ENCODE measurements around the gene HRH3. TPM values are rescaled to one million over a fixed set of nuclear protein-coding genes. Genes with fewer than 3 reads are reported as not detected.

Gene HRH3
- polyA plus RNA-seq, 1 donor from 2014 or later = 2.8 TPM

DNA sequence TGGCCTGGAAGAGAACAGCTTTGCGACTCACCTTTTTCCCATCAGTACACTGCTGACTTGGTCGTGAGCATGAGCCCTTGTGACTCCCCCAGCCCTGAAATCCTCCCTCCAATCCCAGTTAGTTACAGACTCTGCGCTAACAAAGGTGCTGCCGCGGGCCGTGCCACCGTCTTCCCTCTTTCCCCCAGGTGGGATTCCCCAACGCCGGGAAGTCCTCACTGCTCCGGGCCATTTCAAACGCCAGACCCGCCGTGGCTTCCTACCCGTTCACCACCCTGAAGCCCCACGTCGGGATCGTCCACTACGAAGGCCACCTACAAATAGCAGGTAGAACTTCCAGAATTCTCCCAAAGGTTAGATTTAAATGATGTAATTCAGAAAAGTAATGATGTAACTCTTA, 21.1 kb downstream of the HRH3 start:
- Histone ChIP-seq H3K36me3 (ENCODE audit: insufficient read depth, low read length) (no peaks in the 10 kb centered on the region), H3K4me3 (ENCODE audit: low read length) (no peak overlapping the region), H3K27ac (ENCODE audit: low read length) (no peak overlapping the region), H3K9ac (ENCODE audit: low read length) (no peak overlapping the region), H3K9me2 (ENCODE audit: insufficient read depth, low read length) (no peaks in the 10 kb centered on the region), H3K9me3 (ENCODE audit: low read length) (no peaks in the 10 kb centered on the region), H3K4me2 (ENCODE audit: low read length) (no peak overlapping the region), H3K27me3 (ENCODE audit: insufficient read depth, low read depth, low read length) (no peaks in the 10 kb centered on the region), H2AFZ (ENCODE audit: low read depth, low read length) (no peak overlapping the region), H3K79me2 (replicated peaks; ENCODE audit: insufficient read depth, low read length) (no peaks in the 10 kb centered on the region), H4K20me1 (ENCODE audit: insufficient read depth) (no peaks in the 10 kb centered on the region), H3F3A (ENCODE audit: insufficient read depth, low read length, poor library complexity, severe bottlenecking) (no peaks in the 10 kb centered on the region)
- TF ChIP-seq TAF1 (IDR thresholded peaks at IDR 0.05; ENCODE audit: low read depth) (no peak), EZH2 (IDR thresholded peaks at IDR 0.05; ENCODE audit: borderline replicate concordance, insufficient read depth, low read length, poor library complexity, severe bottlenecking) (no peak), POLR2AphosphoS5 (IDR thresholded peaks at IDR 0.05) (no peak), EP300 (conservative IDR thresholded peaks at IDR 0.05; ENCODE audit: poor library complexity, severe bottlenecking) (no peak), SMC3 (conservative IDR thresholded peaks at IDR 0.05; ENCODE audit: poor library complexity) (no peak), RAD21 (conservative IDR thresholded peaks at IDR 0.05) (no peak), MXI1 (conservative IDR thresholded peaks at IDR 0.05; ENCODE audit: poor library complexity, severe bottlenecking) (no peak)
- TF ChIP-seq, protein P1, sequence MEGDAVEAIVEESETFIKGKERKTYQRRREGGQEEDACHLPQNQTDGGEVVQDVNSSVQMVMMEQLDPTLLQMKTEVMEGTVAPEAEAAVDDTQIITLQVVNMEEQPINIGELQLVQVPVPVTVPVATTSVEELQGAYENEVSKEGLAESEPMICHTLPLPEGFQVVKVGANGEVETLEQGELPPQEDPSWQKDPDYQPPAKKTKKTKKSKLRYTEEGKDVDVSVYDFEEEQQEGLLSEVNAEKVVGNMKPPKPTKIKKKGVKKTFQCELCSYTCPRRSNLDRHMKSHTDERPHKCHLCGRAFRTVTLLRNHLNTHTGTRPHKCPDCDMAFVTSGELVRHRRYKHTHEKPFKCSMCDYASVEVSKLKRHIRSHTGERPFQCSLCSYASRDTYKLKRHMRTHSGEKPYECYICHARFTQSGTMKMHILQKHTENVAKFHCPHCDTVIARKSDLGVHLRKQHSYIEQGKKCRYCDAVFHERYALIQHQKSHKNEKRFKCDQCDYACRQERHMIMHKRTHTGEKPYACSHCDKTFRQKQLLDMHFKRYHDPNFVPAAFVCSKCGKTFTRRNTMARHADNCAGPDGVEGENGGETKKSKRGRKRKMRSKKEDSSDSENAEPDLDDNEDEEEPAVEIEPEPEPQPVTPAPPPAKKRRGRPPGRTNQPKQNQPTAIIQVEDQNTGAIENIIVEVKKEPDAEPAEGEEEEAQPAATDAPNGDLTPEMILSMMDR (IDR thresholded peaks at IDR 0.05; ENCODE audit: poor library complexity, severe bottlenecking) = no peak
- TF ChIP-seq, protein P2, sequence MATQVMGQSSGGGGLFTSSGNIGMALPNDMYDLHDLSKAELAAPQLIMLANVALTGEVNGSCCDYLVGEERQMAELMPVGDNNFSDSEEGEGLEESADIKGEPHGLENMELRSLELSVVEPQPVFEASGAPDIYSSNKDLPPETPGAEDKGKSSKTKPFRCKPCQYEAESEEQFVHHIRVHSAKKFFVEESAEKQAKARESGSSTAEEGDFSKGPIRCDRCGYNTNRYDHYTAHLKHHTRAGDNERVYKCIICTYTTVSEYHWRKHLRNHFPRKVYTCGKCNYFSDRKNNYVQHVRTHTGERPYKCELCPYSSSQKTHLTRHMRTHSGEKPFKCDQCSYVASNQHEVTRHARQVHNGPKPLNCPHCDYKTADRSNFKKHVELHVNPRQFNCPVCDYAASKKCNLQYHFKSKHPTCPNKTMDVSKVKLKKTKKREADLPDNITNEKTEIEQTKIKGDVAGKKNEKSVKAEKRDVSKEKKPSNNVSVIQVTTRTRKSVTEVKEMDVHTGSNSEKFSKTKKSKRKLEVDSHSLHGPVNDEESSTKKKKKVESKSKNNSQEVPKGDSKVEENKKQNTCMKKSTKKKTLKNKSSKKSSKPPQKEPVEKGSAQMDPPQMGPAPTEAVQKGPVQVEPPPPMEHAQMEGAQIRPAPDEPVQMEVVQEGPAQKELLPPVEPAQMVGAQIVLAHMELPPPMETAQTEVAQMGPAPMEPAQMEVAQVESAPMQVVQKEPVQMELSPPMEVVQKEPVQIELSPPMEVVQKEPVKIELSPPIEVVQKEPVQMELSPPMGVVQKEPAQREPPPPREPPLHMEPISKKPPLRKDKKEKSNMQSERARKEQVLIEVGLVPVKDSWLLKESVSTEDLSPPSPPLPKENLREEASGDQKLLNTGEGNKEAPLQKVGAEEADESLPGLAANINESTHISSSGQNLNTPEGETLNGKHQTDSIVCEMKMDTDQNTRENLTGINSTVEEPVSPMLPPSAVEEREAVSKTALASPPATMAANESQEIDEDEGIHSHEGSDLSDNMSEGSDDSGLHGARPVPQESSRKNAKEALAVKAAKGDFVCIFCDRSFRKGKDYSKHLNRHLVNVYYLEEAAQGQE (IDR thresholded peaks at IDR 0.05; ENCODE audit: borderline replicate concordance) = no peak

DNA sequence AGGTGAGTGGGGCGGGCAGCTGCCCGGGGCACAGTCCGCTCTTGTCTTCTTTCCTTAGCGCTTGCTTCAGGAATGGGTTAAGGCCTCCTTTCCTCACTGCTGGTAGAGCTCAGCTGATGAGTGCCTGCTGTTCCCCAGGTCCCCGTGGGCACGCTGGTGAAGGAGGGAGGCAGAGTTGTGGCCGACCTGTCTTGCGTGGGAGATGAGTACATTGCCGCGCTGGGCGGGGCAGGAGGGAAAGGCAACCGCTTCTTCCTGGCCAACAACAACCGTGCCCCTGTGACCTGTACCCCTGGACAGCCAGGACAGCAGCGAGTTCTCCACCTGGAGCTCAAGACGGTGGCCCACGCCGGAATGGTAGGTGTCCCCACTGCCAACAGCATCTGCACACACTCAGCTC, 21.6 kb downstream of the HRH3 start:
- no peaks in the 10 kb centered on the region for H3K9me3 ChIP-seq (ENCODE audit: low read length)
- H3K79me2 ChIP-seq (replicated peaks; ENCODE audit: insufficient read depth, low read length) = no peaks in the 10 kb centered on the region
- no peak overlapping the region for H2AFZ ChIP-seq (ENCODE audit: low read depth, low read length)
- no peaks in the 10 kb centered on the region for H3K36me3 ChIP-seq (ENCODE audit: insufficient read depth, low read length)
- H3K27ac ChIP-seq (ENCODE audit: low read length) = no peak overlapping the region
- no peaks in the 10 kb centered on the region for H3K9me2 ChIP-seq (ENCODE audit: insufficient read depth, low read length)
- no peak overlapping the region for H3K4me2 ChIP-seq (ENCODE audit: low read length)
- H3F3A ChIP-seq (ENCODE audit: insufficient read depth, low read length, poor library complexity, severe bottlenecking) = no peaks in the 10 kb centered on the region
- TF ChIP-seq EP300 (conservative IDR thresholded peaks at IDR 0.05; ENCODE audit: poor library complexity, severe bottlenecking) (no peak), TAF1 (IDR thresholded peaks at IDR 0.05; ENCODE audit: low read depth) (no peak), POLR2AphosphoS5 (IDR thresholded peaks at IDR 0.05) (no peak), RAD21 (conservative IDR thresholded peaks at IDR 0.05) (no peak), EZH2 (IDR thresholded peaks at IDR 0.05; ENCODE audit: borderline replicate concordance, insufficient read depth, low read length, poor library complexity, severe bottlenecking) (no peak), MXI1 (conservative IDR thresholded peaks at IDR 0.05; ENCODE audit: poor library complexity, severe bottlenecking) (no peak), SMC3 (conservative IDR thresholded peaks at IDR 0.05; ENCODE audit: poor library complexity) (no peak)
- TF ChIP-seq, protein P2 (IDR thresholded peaks at IDR 0.05; ENCODE audit: borderline replicate concordance) = no peak
- TF ChIP-seq, protein P1 (IDR thresholded peaks at IDR 0.05; ENCODE audit: poor library complexity, severe bottlenecking) = no peak
- H3K27me3 ChIP-seq (ENCODE audit: insufficient read depth, low read depth, low read length) = no peaks in the 10 kb centered on the region
- H4K20me1 ChIP-seq (ENCODE audit: insufficient read depth) = no peaks in the 10 kb centered on the region
- H3K9ac ChIP-seq (ENCODE audit: low read length) = no peak overlapping the region
- H3K4me3 ChIP-seq (ENCODE audit: low read length) = no peak overlapping the region
